ENCODE results near the gene CRB2. TPM values are rescaled to one million over a fixed set of nuclear protein-coding genes. Genes with fewer than 3 reads are reported as not detected.
A peak's percentile ranks its signal among the peaks of the same experiment; 100 is the strongest.

CRB2 gene
- total RNA-seq, 1 donor from 2014 or later = 0.93 TPM

GRCh38 chr9:123378956-123379660, 23.1 kb downstream of the CRB2 start:
- Histone ChIP-seq H3K4me1 (no peaks in the 10 kb centered on the region), H3K27ac (no peak overlapping the region), H3K27me3 (peaks cover 11% of the 10 kb centered on the region), H3K9me3 (no peaks in the 10 kb centered on the region), H3K4me3 (no peak overlapping the region), H3K36me3 (no peaks in the 10 kb centered on the region)
- ATAC-seq (no peak), DNase-seq (no peak)
- TF ChIP-seq CTCF (IDR thresholded peaks at IDR 0.05) = no peak
- intact Hi-C loops (cut with DNase I) = no loop called here

- H3K27me3 ChIP-seq = no peaks in the 10 kb centered on the region
- no peaks in the 10 kb centered on the region for H3K36me3 ChIP-seq
- intact Hi-C loops (cut with DNase I) = no loop called here
- no peak for ATAC-seq
- no peaks in the 10 kb centered on the region for H3K4me1 ChIP-seq
- H3K27ac ChIP-seq = no peak overlapping the region
- no peak for TF ChIP-seq CTCF (IDR thresholded peaks at IDR 0.05)
- no peaks in the 10 kb centered on the region for H3K9me3 ChIP-seq
- DNase-seq = no peak
- H3K4me3 ChIP-seq = no peak overlapping the region
These were observed 25.1 kb downstream of the CRB2 start for GRCh38 chr9:123380852-123381705.

GRCh38 chr9:123382653-123383511, 26.9 kb downstream of the CRB2 start:
- no peaks in the 10 kb centered on the region for H3K4me1 ChIP-seq
- no peak overlapping the region for H3K27ac ChIP-seq
- no peaks in the 10 kb centered on the region for H3K36me3 ChIP-seq
- no peak for TF ChIP-seq CTCF (IDR thresholded peaks at IDR 0.05)
- DNase-seq = no peak
- H3K4me3 ChIP-seq = no peak overlapping the region
- intact Hi-C loops (cut with DNase I) = no loop called here
- no peaks in the 10 kb centered on the region for H3K27me3 ChIP-seq
- no peak for ATAC-seq
- H3K9me3 ChIP-seq = no peaks in the 10 kb centered on the region

- H3K36me3 ChIP-seq = no peaks in the 10 kb centered on the region
- H3K4me1 ChIP-seq = no peaks in the 10 kb centered on the region
- intact Hi-C loops (cut with DNase I) = no loop called here
- H3K27ac ChIP-seq = no peak overlapping the region
- no peaks in the 10 kb centered on the region for H3K27me3 ChIP-seq
- no peak overlapping the region for H3K4me3 ChIP-seq
- no peaks in the 10 kb centered on the region for H3K9me3 ChIP-seq
- TF ChIP-seq CTCF (IDR thresholded peaks at IDR 0.05) = no peak
- no peak for ATAC-seq
- DNase-seq = no peak
These were observed 27.6 kb downstream of the CRB2 start for GRCh38 chr9:123383512-123384170.

GRCh38 chr9:123387686-123388085, 31.7 kb downstream of the CRB2 start:
- Histone ChIP-seq H3K36me3 (no peaks in the 10 kb centered on the region), H3K27me3 (no peaks in the 10 kb centered on the region), H3K9me3 (no peaks in the 10 kb centered on the region), H3K4me1 (no peaks in the 10 kb centered on the region), H3K4me3 (no peak overlapping the region), H3K27ac (no peak overlapping the region)
- ATAC-seq (peak; percentile 7), DNase-seq (no peak)
- intact Hi-C loops (cut with DNase I) = no loop called here
- TF ChIP-seq CTCF (IDR thresholded peaks at IDR 0.05) = no peak

All from upper lobe of right lung (tissue), 1 donor.